GM21737 (cell line): ENCODE results near the gene MVP.
"Not testable (repeated sequence)": the region's sequence is repeated elsewhere in the genome, so short reads cannot be mapped to it uniquely, and the experiment has no call there.

Source experiments
- ATAC-seq: cut with Tn5 transposase; IDR thresholded peaks from one replicate; pipeline ENCODE4 v1.9.1; 2021; ENCODE audit warnings: mild to moderate bottlenecking, moderate library complexity; ENCODE audit not compliant: unreplicated experiment

MVP gene

GRCh38 chr16:29820271-29820701, at the start of gene MVP:
TSS of gene MVP (plus strand) at chr16:29820462. CDS start at chr16:29830550, 10,088 bp downstream.
- no peak for ATAC-seq

GRCh38 chr16:29772330-29772729, 47.9 kb upstream of the MVP start:
- ATAC-seq, result not testable (repeated sequence)

GRCh38 chr16:29774730-29775129, 45.5 kb upstream of the MVP start:
- ATAC-seq, result no peak

- no peak for ATAC-seq
Observed at GRCh38 chr16:29775742-29776408, 44.4 kb upstream of the MVP start.

- no peak for ATAC-seq
Observed at GRCh38 chr16:29777576-29778350, 42.5 kb upstream of the MVP start, which contains the start of gene ZG16. TSS of gene ZG16 (plus strand) at chr16:29778256. CDS start at chr16:29779267, 1,011 bp downstream.

- ATAC-seq, result no peak
Observed at GRCh38 chr16:29779474-29779873, 40.8 kb upstream of the MVP start.

DNA sequence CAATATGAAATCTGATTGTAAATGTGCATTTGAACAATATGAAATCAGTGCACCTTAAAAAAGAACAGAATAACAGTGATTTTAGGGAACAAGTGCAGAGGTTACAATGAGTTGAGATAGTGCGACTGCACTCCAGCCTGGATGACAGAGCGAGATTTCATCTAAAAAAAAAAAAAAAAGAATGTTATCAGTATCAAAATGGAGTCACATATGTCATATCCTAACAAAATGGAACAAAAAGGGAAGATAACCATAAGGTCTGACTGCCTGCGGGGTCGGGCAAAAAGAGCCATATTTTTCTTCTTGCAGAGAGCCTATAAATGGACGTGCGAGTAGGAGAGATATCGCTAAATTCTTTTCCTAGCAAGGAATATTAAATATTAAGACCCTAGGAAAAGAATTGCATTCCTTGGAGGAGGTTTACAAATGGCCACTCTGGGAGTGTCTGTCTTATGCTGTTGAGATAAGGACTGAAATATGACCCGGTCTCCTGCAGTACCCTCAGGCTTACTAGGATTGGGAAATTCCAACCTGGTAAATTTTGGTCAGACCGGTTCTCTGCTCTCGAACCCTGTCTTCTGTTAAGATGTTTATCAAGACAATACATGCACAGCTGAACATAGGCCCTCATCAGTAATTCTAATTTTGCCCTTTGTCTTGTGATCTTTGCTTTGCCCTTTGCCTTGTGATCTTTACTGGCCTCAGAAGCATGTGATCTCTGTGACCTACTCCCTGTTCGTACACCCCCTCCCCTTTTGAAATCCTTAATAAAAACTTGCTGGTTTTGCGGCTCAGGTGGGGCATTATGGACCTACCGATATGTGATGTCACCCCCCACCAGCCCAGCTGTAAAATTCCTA, 36.9 kb upstream of the MVP start:
- ATAC-seq, result not testable (repeated sequence)

DNA sequence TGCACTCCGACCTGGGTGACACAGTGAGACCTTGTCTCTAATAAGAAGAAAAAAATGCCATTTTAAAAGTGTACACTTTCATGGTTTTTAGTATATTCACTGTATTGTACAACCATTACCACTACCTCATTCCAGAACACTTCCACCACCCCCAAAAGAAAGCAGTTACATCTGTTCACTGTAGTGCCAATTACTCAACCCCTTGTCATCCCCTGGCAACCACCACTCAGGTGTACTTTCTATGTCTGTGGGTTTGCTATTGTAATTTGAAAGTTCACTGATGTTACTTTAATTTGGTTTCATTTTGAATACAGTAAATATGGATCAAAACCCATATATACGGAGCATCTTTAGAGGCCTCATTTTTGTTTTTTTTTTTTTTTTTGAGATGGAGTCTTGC, 36.1 kb upstream of the MVP start:
- no peak for ATAC-seq

DNA sequence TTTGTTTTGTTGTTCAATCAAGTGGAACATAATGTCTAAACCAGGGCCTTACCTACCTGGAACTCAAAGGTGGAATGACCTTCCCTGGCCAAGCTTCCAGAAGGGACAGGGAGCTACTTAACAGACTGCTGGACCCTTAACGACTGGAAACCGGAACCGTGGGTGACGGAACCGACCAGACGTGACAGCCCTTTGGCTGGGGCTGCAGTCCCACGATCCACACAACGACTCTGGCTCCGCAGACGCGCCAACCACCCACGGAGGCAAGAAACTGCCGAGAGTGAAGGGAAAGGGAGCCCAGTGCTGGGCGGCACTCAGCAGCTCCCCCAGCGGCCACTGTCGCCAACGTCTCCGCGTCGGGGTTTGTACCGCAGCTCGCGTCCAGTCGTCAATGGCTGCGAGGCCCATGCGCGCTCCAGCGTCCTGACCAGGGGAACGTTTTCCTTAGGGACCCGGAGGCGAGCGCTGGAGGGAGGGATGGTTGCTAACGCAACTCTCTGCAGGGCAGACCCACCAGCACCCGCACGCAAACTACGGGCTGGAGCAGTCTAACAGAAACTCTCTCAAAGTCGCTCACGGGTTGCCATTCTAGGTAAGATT, 35.3 kb upstream of the MVP start:
- ATAC-seq, result peak; percentile 48

DNA sequence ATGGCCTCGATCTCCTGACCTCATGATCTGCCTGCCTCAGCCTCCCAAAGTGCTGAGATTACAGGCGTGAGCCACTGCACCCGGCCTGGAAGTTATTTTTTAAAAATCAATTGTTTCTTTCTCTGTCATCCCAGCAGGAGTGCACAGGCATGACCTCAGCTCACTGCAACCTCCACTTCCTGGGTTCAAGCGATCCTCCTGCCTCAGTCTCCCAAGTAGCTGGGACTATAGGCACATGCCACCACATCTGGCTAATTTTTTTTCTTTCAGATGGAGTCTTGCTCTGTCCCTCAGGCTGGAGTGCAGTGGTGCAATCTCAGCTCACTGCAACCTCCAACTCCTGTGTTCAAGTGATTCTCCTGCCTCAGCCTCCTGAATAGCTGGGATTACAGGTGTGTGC, 33.1 kb upstream of the MVP start:
- not testable (repeated sequence) for ATAC-seq

DNA sequence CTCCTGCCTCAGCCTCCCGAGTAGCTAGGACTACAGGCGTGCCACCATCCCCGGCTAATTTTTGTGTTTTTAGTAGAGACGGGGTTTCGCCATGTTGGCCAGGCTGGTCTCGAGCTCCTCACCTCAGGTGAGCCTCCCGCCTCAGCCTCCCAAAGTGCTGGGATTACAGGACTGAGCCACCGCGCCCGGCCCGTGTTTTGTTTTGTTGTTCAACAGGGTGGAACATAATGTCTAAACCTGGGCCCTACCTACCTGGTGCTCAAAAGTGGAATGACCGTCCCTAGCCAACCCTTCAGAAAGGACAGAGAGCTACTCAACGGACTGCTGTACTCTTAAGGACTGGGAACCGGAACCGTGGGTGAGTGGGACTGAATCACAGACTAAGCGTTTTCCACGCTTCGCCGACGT, 30.5 kb upstream of the MVP start:
- no peak for ATAC-seq

DNA sequence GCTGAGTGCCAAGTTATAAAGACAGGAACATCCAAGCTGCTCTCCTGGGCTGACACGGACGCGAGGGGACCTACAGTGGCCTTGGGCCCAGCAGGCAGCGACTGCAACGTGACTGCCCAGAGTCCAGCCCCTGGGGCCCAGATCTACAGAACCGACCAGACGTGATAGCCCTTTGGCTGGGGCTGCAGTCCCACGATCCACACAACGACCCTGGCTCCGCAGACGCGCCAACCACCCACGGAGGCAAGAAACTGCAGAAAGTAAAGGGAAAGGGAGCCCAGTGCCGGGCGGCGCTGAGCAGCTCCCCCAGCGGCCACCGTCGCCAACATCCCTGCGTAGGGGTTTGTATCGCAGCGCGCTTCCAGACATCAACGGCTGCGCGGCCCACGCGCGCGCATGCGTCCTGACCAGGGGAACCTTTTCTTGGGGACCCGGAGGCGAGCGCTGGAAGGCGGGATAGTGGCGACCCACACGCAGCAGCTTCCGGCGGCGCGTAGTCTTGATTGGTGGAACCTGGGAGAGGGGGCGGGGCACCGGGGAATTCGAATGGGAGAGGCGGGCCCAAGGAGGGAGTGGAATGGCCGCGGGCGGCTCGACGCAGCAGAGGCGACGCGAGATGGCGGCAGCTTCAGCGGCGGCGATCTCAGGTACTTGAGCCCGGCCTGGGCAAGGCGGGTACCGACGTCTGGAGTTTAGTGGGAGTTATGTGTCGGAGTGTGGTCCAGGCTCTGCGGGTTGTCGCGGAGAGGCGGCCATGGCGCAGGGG, 29.9 kb upstream of the MVP start, which contains the start of gene KIF22:
Gene KIF22, plus strand, starts transcription at position 569 of the 766 bp plus-strand sequence. Its CDS starts 9 bp downstream, at position 578.
- ATAC-seq, result peak; percentile 89

GRCh38 chr16:29790949-29791844, 29.1 kb upstream of the MVP start:
- ATAC-seq, result peak; percentile 20

DNA sequence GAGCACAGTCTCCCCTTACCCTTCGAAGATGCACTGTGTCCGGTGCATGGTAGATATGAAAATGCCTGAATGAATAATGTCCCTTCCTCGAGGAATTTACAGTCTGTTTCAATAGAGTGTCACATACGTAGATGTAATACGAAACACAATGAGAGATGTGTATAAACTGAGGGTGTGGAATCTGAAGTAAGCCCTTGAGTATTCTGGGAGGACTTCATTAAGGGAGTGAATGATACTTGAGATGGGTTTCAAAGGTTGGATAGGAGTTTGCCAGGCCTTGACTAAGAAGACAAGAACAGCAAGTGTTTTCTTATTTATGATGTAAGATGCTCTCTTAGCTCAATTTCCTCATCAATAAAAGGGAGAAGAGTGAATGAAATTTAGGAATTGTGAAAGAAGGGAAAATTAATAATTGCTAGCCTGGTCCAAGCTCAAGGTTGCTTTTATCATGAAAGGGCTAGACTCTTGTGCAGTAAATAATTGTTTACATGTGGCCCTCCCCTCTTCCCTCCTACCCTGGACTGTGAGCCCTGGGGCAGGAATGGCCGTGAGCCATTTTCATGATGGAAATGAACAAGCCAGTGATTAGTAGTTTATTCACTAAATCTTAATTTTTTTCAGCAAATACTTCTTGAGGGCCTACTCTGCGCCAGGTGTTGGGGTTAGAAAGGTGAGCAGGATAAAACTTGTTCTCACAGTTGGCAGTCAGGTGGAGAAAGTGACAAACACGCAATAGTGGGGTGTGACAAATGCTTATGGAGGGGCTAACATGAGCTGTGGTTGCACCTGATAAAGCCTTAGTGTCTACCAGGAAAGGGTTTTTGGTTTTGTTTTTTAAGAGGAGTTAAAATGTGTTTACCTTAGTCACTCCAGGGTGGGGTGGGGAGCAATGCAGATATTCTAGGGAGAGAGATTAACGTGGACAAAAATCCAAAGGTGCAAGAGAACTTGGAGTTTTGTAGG, 28.1 kb upstream of the MVP start:
- no peak for ATAC-seq

- ATAC-seq, result not testable (repeated sequence)
Observed at GRCh38 chr16:29793153-29793552, 27.1 kb upstream of the MVP start.

DNA sequence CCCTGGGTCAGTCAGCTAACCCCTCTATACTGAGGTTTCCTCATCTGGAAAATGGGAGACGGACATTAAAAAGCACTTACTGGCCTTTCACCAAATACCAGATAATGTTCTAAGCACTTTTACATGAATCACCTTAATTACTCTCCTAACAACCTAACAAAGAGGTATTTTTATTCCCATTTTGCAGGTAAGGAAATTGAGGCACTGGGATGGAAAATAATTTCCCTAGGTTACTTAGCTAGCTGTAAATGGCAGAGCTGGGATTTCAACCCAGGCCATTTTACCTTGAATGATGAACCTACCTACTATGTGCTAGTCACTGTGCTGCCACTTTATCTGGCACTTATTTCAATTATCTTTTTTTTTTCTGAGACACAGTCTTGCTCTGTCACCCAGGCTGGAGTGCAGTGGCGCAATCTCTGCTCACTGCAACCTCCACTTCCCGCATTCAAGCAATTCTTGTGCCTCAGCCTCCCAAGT, 26.0 kb upstream of the MVP start:
- ATAC-seq, result no peak

DNA sequence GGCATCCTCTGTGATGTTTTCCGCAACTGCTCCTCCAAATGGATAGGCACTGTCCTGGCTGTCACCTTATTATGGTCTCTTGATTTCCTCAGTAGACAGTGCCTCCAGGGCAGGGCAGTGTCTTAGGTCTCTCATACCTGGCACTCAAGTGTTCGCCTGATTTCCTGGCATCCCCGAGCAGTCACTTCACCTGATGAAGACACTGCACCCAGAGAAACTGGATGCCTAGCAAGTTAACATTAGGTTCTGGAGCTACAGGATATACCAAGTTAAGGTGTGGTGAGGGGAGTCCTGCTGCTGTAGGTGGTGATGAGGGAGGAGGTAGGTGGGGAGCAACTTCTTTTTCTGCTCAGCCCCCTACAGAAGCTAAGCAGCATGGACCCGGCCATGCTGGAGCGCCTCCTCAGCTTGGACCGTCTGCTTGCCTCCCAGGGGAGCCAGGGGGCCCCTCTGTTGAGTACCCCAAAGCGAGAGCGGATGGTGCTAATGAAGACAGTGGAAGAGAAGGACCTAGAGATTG, 17.8 kb upstream of the MVP start:
- ATAC-seq, result no peak
